RWPE1 (cell line): ENCODE results near the gene RSKR.

ENCODE experiments used
- CTCF ChIA-PET: fragments of 350-600 bp; sonication (Branson Sonifier 250); formaldehyde crosslinking; extraction: SDS; loops from one replicate; lab custom pipeline; 2021; lab: Yijun Ruan, JAX
- POLR2A ChIA-PET: fragments of 400-600 bp; formaldehyde crosslinking; extraction: SDS; loops from one replicate; lab custom pipeline; 2020; ENCODE audit warnings: antibody characterized with exemption; ENCODE audit not compliant: low non-redundant PET; lab: Yijun Ruan, JAX
- DNase-seq: peaks from one replicate; pipeline ENCODE4 v3.0.0; 2012; ENCODE audit warnings: low spot score
- H3K27ac ChIP-seq: fragments of 450-650 bp; 2 replicates; pipeline ENCODE4 v1.5.1; 2017
- CTCF ChIP-seq: fragments of 450-650 bp; conservative IDR thresholded peaks from 2 replicates; pipeline ENCODE4 v1.5.1; 2017; ENCODE audit warnings: low read depth, mild to moderate bottlenecking

The RSKR gene

DNA sequence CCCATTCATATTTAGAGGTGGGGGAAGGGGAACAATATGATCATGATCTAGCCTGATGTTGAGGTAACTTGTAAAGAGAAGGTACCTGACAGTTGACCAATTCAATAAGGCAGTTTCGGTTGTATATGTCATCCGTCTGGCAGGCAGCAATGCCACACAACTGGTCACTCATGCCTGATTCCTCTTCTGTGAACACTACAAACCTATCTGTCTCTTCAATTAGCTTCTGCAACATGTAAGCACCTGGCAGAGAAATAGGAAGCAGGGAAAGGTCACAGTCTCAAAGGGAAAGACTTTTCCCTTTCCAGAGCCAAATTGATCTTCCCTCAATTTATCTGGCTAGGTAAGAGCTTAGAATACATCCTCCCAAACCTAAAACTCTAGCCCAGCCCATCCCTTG, 10.2 kb upstream of the RSKR start:
- ChIA-PET POLR2A (no interaction called here), CTCF (interaction anchor here (0.9 kb wide), 1 partner anchor 12 kb away, joined by 3 read pairs; no protein-coding TSS in a partner anchor)
- no peak overlapping the region for H3K27ac ChIP-seq
- DNase-seq: no peak
- TF ChIP-seq CTCF: no peak

DNA sequence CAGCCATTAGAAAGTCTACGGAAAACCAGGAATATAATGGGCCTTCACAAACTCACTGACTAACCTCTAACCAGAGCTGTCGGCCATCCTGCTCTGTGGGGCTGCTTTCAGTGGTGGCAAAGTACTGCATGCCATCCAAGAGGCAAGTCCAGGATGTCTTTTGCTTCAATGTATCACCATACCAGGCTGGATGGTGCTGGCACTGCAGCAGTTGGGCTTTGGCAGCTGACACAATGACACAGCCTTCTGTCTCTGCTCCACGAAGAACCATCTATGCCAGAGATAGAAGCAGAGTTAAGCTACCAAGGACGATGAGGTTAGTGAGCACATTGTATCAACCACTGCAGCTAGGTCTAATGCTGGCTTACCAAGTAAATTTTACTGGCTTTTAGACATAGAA, 9.7 kb upstream of the RSKR start:
- DNase-seq: no peak
- no peak overlapping the region for H3K27ac ChIP-seq
- POLR2A ChIA-PET: no interaction called here
- CTCF ChIA-PET: interaction anchor here (0.9 kb wide), 1 partner anchor 11 kb away, joined by 3 read pairs; no protein-coding TSS in a partner anchor
- no peak for TF ChIP-seq CTCF

DNA sequence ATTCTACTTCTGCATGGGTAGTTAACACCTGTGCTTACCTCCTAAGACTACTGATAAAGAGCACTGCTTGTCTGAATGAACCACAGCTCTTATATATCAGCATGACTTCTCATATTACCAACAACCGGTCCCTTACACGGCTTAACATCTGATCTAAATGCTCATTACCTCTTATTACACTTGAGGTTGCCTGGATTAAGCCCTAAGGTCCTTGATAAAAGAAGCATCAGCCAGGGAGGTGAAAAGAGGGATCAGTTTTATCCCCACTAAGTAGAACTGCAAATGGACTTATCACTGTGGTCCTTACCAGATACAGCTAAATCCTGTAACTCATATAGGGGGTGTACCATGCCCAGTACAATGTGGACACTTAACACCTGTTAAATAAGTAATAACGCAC, 8.2 kb upstream of the RSKR start:
- no peak for TF ChIP-seq CTCF
- CTCF ChIA-PET: no interaction called here

DNA sequence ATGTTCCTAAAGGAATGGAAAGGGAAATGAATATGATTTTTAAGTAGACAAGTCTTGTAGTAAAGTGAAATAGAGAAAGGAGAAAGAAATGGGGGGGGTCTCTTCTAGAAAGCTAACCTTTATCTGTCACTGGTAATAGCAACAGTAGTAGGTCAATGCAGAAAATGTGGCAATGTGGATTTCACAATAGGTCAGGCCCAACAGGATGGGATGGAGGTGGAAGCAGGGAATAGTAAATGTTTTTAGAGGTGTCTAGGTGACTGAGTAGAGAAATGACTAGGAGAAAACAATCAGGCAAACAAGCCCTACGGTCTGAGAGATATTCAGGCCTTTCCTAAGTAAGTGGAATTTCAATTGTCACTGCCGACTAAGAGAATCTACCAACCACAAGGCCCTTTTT, 6.0 kb upstream of the RSKR start:
- no peak for TF ChIP-seq CTCF
- POLR2A ChIA-PET: no interaction called here
- CTCF ChIA-PET: interaction anchor here (0.7 kb wide), 1 partner anchor 17 kb away, joined by 4 read pairs; no protein-coding TSS in a partner anchor
- no peak overlapping the region for H3K27ac ChIP-seq
- no peak for DNase-seq

More for the DNA sequence above, 8.2 kb upstream of the RSKR start:
- POLR2A ChIA-PET: no interaction called here
- no peak overlapping the region for H3K27ac ChIP-seq
- DNase-seq: no peak

DNA sequence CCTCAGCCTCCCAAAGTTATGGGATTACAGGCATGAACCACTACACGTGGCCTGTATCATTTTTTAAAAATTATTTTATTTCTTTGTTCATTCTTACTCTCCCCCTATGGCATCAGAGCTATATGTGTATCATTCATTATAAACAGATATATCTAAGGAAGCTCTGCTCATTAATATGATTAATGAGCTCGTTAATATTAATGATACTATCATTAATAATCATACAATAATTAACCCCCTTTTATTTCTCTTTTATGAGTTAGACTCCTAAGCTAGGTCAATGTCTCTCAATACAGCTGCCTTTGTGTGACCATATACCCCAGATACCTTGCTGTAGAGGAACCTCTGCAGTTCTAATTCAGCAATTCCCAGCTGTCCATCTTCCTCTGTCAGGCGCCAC, 4.5 kb upstream of the RSKR start:
- ChIA-PET POLR2A (no interaction called here), CTCF (no interaction called here)
- no peak overlapping the region for H3K27ac ChIP-seq
- no peak for DNase-seq
- TF ChIP-seq CTCF: no peak

DNA sequence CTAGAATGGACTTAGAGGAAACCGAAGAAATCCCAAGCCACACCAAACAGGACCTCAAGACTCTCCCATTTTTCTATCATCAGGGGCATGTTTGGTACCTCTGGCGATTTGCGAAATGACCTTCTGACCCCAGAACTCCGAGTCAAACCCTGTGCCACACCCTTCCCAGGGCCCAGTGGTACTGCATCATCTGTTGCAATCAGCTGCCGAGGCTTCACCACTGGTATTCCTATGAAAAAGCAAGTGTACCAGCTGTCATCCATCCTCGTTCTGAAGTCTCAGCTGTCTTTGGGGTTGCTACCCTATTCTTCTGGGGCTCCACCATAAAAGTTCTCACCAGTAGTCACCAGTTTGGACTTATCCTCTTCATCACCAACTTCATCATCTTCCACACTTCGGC, 2.3 kb upstream of the RSKR start:
- no peak for TF ChIP-seq CTCF
- DNase-seq: no peak
- CTCF ChIA-PET: interaction anchor here (1.1 kb wide), 1 partner anchor 17 kb away, joined by 3 read pairs; no protein-coding TSS in a partner anchor
- H3K27ac ChIP-seq: no peak overlapping the region
- POLR2A ChIA-PET: no interaction called here
